Inflammatory macrophage treated with lipopolysaccharide for 4 hours (primary cell): ENCODE results near the gene KCNH6.
A peak's percentile ranks its signal among the peaks of the same experiment; 100 is the strongest.

Experiments
- DNase-seq: peaks from one replicate; pipeline ENCODE4 v3.0.0-alpha.2; 2020

Gene KCNH6

DNA sequence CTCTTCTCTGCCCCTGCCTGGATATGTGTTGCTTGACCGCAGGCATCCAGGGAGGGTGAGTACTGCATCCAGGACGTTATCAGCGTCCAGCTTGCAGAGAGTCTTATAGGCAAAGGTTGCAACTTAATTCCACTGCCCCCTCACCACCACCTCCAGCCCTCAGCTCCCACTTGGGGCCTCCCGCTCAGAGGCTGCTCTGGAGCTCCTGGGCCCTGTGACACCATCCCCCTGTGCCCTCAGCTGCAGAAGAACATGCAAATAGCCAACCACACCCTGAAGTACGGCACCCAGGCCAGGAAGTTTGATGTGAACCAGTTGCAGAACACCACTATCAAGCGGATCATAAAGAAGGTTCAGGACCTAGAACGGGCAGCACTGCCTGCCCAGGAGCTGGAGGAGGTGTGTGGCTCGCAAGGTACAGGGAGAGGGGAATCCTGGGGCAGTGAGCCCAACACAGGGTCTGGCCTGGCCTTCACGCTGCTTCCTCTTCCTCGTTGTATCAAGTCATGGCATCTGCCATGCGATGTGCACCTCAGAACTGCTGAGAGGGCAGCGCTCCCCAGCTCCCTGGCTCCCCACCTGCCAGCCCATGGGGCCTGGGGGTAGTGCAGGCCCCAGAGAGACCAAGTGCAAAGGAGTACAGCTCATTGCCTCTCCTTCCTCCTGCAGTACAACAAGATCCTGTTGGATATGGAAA is 36.7 kb upstream of the KCNH6 start:
- DNase-seq, result no peak

GRCh38 chr17:63487014-63487339 is 36.2 kb upstream of the KCNH6 start:
- no peak for DNase-seq

DNA sequence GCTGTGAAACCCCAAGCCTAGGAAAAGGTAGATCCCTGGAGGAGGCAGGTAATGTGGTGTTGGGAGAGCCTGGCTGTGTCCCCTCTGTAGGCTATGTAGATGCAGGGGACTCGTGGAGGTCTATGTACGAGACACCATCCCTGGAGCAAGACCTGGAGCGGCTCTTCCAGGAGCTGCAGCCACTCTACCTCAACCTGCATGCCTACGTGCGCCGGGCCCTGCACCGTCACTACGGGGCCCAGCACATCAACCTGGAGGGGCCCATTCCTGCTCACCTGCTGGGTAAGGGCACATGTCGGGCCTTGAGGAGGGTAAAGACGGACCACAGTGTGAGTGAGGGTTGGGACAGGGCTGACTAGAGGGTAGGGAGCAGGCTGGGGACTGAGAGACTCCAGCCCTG is 34.3 kb upstream of the KCNH6 start:
- no peak for DNase-seq

- no peak for DNase-seq
Observed at GRCh38 chr17:63489291-63489690, 33.9 kb upstream of the KCNH6 start.

DNA sequence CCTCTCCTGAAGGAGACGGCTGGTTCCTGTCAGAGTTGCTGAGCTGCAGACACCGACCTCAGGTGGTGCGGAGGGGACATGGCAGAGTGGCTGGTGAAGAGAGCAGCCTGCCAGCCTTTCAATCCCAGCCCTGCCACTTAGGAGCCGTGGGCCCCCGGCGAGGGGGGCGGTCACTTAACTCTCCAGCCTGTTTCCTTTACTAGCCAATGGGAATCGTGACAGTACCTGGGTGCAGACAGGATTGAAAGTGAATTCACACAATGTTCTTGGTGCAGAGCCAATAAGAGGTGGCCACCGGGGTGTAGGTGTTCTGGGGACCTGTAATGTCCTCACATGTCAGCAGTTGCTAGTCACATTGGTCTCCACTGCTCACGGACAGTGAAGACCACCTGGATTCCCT is 32.8 kb upstream of the KCNH6 start:
- no peak for DNase-seq

DNA sequence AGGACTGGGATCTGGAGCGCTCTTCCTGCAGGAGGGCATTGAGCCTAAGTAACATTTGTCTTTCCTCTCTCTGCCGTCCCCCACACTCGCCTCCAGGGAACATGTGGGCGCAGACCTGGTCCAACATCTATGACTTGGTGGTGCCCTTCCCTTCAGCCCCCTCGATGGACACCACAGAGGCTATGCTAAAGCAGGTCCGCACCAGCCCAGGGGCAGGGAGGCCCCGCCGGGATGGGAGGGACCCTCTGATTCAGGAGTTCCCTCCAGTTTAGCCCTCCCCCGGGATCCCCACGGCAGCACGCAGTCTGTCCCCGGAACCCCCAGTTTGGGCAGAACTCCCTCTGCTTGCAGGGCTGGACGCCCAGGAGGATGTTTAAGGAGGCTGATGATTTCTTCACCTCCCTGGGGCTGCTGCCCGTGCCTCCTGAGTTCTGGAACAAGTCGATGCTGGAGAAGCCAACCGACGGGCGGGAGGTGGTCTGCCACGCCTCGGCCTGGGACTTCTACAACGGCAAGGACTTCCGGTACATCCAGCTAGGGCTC is 32.2 kb upstream of the KCNH6 start:
- no peak for DNase-seq

GRCh38 chr17:63491413-63491812 is 31.7 kb upstream of the KCNH6 start:
- no peak for DNase-seq

DNA sequence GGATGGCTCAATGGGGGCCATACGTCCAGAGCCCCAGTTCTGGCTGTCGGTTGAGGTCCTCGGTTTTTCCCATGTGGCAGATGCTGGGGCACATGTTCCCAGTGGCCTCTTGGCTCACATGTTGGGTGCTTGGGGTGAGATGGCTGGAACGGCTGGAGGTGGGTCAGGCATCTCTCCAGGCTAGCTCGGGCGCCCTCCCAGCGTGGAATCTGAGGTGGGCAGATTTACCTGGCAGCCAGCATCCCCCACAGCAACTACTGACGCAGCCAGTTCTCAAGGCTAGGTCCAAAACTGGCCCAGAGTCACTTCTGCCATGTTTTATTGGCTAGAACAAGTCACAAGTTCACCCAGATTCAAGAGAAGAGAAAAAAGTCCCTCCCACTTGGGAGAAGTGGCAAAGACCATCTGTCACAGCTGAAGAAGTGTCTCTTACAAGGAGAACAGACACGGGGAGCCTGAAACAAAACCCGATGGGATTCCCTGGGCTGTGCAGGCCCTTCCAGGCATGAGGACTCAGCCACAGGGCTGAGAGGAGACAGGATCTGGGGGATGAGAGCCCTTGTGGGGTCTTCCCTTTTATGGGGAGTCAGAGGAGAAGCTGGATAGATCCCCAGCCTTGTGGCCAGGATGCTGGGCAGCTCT is 31.1 kb upstream of the KCNH6 start:
- DNase-seq, result no peak

GRCh38 chr17:63492940-63493339 is 30.2 kb upstream of the KCNH6 start:
- no peak for DNase-seq

- DNase-seq, result no peak
Observed at GRCh38 chr17:63493411-63493810, 29.7 kb upstream of the KCNH6 start.

DNA sequence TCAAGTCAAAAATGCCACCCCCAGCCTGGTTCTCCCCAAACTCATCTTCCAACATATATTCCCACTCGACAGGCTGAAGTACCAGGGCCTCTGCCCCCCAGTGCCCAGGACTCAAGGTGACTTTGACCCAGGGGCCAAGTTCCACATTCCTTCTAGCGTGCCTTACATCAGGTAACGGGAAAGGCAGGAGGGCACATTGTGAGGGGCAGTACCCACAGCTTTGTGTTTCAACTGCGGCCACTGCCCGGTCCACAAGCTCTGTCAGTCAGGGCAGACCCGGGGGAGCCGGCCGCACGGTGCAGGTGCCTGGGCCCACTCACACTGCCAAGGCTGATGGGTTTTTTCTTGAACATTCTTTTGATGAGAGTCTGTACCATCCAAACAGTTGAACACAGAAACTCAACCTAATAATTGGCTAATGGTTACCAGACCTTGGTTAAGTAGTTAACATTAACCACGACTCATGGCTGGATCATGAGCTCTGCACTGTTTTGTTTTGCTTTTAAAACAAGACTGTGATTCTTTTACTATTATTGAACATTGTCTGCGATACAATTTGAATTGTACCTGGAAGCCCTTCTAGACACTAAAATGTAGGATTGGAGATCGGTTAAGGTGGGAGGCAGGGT is 28.7 kb upstream of the KCNH6 start:
- DNase-seq, result no peak

DNA sequence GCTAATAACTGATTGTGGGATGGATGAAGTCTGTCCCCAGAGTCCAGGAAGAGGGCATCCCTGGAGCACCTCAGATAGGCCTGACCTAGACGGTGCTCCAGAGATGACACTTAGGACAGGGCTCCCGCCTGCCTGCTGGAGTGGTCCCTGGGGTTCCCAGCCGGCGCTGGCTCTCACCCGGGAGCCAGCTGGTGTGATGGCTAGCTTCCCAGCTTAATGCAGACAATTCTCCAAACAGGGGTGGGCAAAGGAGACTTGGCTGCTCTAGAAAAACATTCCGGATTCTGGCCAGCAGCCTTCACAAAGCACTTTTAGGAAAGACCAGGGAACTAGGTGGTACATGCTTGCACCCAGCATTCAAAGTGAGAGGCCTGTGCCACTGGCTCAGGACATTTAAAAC is 27.7 kb upstream of the KCNH6 start:
- DNase-seq, result no peak

GRCh38 chr17:63496177-63496576 is 27.0 kb upstream of the KCNH6 start:
- DNase-seq, result no peak

DNA sequence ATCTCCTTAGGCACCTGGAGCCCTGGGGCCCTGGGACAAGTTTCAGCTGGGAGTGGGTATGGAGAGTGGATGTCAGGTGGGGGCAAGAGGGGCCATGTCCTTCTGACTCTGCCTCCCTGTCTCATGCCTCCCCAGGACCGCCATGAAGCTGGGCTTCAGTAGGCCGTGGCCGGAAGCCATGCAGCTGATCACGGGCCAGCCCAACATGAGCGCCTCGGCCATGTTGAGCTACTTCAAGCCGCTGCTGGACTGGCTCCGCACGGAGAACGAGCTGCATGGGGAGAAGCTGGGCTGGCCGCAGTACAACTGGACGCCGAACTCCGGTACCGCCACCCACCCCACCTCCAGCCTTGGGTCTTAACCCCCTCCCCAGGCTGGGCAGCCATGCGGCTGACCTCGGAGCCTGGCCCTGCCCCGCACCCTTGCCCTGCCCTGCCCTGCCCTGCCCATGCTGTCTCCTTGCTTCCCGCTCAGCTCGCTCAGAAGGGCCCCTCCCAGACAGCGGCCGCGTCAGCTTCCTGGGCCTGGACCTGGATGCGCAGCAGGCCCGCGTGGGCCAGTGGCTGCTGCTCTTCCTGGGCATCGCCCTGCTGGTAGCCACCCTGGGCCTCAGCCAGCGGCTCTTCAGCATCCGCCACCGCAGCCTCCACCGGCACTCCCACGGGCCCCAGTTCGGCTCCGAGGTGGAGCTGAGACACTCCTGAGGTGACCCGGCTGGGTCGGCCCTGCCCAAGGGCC is 26.3 kb upstream of the KCNH6 start:
- DNase-seq, result no peak

DNA sequence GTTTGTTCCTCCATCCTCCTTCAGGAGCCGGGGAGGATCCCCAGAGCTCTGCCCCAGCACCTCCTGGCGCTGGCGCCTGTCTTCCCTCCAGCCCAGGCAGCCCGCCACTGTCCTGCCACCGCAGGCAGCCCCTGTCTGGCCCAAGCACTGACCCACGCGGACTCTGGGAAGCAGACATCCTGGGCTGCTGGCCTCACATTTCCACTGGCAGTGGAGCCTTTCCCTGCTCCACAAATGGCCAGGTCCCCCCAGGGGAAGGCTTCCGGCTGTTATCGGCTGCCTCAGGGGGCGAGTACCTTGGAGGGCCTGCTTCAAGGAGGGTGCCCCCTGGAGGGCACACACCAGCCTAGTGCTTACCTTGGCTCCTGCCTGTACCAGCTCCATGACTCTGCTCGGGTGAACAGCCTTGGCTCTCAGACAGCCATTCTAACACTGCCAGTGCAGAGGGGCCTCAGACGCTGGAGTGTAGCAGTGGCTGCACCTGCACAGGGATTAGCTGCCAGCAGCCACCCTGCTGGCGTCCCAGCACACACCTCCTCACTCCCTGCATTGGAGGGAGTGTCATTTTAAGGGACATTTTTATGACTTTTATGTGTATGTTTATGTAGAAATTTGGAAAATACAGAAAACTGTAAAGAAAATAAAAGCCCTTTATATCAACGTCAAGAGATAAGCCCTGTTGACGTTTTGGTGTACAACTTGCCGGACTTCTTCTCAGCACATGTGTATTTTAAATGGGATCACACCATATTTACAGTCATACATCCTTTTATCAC is 25.3 kb upstream of the KCNH6 start:
- DNase-seq, result no peak

DNA sequence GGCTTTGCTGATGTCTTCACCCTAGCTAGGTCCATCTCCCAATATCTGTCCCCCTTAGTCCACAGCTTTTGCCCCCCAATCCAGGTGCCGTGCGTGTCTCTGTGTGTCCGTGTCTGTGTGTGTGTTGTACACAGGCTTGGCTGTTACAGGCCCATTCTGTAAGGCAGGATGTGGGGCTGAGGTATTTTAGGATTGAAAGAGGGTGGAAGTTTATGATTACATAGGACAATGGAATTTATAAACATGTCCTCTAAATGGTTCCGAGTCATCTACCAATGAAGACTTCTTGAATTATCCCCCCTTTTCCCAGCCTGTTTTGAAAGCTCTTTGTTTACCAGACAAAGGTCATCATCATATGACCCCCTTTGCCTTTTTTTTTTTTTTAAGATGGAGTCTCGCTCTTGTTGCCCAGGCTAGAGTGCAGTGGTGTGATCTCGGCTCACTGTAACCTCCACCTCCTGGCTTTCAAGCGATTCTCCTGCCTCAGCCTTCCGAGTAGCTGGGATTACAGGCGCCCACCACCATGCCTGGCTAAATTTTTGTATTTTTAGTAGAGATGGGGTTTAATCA is 24.4 kb upstream of the KCNH6 start:
- DNase-seq, result peak; percentile 42

DNA sequence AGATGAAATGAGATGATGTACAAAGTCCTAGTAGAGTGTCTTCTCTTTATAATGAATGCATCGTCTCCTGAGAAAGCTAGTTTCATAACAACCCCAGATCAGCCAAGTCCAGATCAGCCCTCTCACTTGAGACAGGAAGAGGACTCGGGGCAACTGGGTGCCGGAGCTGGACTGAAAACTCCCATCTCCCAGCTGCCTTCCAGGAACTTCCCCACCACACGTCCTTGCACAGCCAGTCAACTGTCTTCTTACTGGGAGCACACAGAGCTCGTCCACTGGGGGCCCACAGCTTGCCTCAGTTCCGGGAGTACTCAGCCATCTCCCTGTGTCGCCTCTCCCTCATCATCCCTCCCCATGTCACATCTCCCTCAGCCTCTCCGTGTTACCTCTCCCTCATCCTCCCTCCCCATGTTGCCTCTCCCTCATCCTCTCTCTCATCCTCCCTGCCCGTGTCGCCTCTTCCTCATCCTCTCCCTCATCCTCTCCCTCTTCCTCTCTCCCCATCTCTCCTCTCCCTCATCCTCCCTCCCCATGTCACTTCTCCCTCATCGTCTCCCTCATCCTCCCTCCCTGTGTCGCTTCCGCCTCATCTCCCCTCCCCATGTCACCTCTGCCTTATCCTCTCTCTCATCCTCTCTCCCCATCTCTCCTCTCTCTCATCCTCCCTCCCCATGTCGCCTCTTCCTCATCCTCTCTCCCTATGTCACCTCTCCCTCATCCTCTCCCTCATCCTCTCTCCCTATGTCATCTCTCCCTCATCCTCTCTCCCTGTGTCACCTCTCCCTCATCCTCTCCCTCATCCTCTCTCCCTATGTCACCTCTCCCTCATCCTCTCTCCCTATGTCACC is 22.4 kb upstream of the KCNH6 start:
- peak; percentile 67 for DNase-seq

- no peak for DNase-seq
Observed at GRCh38 chr17:63503341-63503705, 19.8 kb upstream of the KCNH6 start.

- peak; percentile 72 for DNase-seq
Observed at GRCh38 chr17:63504261-63504660, 18.9 kb upstream of the KCNH6 start.

DNA sequence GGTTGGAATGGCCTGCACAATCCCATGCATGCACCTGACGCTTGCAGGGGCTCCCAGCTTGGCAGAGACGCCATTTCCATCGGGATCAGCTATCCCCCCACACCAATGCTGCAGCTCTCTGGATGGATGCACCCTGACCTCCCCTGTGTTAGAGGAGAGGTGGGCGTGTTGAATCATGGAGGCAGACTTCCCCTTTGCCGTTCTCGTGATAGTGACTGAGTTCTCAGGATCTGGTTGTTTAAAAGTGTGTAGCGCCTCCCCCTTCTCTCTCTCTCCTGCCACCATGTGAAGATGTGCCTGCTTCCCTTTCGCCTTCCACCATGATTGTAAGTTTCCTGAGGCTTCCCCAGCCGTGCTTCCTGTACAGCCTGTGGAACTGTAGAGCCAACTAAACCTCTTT is 17.8 kb upstream of the KCNH6 start:
- DNase-seq, result peak; percentile 55

DNA sequence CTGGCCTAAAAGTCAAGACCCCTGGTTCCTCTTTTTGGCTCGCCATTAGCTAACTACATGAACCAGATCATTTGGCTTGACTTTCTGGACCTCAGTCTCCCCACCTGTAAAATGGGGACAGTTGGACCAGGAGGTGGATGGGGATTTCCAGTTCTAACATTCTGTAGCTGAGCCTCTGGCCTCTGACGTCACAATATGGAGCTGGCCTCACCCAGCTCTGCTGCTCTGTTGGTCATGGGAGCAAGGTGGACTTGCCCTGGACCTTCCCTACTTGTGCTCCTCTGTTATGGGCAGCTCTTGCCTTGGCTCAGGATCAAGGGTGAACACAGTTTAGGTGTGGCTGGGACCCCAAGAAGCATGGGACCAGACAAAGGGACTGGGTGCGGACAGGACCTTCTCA is 16.5 kb upstream of the KCNH6 start:
- no peak for DNase-seq

DNA sequence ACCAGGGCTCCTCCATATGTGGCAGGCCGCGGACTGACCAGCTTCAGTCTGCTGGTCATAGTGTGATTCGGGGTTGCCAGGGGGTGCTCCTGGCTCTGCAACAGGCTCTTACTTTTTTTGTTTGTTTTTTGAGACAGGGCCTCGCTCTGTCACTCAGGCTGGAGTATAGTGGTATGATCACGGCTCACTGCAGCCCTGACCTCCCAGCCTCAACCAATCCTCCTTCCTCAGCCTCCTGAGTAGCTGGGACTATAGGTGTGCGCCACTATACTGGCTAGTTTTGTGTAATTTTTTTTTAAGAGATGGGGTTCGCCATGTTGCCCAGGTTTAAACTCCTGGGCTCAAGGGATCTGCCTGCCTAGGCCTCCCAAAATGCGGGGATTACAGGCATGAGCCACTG is 11.8 kb upstream of the KCNH6 start:
- DNase-seq, result no peak
